ENCODE measurements around the gene TTC33.
"Not testable (repeated sequence)": the region's sequence is repeated elsewhere in the genome, so short reads cannot be mapped to it uniquely, and the experiment has no call there.

The TTC33 gene

DNA sequence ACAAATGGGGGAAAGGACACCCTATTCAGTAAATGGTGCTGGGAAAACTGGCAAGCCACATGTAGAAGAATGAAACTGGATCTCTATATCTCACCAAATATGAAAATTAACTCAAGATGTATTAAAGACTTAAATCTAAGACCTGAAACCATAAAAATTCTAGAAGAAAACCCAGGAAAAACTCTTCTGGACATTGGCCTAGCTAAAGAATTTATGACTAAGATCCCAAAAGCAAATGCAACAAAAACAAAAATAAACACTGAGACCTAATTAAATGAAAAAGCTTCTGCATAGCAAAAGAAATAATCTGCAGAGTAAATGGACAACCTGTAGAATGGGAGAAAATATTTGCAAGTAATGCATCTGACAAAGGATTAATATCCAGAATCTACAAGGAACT is 99.7 kb downstream of the TTC33 start:
- DNase-seq (ENCODE audit: low read depth in 4 of 4, low spot score in 1 of 4): not testable (repeated sequence)

DNA sequence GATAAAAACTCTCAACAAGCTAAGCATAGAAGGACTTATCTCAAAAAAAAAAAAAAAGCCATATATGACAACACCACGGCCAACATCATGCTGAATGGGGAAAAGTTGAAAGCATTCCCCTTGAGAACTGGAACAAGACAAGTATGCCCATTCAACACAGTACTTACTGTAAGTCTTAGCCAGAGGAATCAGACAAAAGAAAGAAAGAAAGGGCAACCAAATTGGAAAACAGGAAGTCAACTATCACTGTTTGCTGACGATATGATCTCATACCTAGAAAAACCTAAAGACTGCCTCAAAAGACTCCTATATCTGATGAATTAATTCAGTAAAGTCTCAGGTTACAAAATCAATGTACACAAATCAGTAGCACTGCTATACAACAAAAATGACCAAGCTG is 100.6 kb downstream of the TTC33 start:
- DNase-seq (ENCODE audit: low read depth in 4 of 4, low spot score in 1 of 4): no peak

DNA sequence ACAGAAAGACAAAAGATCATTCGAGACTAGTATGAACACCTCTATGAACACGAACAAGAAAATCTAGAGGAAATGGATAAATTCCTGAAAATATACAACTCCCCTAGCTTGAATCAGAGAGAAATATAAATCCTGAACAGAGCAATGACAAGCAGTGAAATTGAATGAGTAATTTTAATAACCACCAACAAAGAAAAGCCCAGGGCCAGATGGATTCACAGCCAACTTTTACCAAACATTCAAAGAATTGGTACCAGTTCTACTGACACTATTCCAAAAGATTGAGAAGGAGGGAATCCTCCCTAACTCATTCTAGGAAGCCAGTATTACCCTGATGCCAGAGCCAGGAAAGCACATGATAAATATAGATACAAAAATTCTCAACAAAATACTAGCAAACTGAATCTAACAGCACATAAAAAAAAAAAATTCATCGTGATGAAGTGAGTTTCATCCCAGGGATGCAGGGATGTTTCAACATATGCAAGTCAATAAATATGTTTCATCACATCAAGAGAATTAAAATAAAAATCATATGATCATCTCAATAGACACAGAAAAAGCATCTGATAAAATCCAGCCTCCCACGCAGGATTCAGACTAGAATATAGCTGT is 101.3 kb downstream of the TTC33 start:
- no peak for DNase-seq (ENCODE audit: low read depth in 4 of 4, low spot score in 1 of 4)

GRCh38 chr5:40653221-40654022 is 102.3 kb downstream of the TTC33 start:
- no peak for DNase-seq (ENCODE audit: low read depth in 4 of 4, low spot score in 1 of 4)

DNA sequence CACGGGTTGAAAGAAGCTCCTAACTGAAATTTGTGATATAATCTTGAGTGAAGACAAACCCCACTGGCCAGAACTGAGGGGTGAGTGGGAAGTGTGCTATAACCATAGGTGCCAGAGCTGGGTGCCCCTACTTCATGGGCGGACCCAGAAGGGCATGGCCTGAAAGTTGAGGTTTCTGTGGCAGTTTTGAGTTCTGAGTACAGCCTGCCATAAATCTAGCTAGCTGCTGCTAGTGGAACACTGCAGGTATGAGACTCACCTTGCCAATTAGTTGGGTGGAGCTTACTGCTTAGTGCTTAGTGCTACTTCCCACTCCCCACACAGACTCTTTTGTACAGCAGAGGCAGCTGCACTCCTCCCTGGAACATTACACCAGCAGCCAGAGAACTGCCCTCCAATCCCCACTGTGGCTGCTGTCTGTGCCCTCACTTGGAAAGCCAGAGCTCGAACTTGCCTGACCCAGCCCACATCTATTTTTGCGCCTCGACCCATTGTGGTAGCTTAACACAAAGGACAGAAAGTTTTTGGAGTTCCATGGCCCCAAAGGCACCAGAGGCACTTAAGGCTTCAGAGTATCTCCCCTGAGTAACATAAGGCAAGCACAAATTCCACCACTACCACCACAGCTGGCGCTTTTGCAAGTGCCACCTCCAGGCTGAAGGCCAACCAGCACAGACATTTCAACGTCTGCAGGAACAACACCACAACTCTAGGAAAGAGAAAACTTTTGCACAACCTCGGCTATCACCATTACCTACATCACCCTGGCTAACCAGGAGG is 103.1 kb downstream of the TTC33 start:
- DNase-seq (ENCODE audit: low read depth in 4 of 4, low spot score in 1 of 4): no peak

- DNase-seq (ENCODE audit: low read depth in 4 of 4, low spot score in 1 of 4): no peak
Measured at GRCh38 chr5:40651201-40651600, 104.6 kb downstream of the TTC33 start.

DNA sequence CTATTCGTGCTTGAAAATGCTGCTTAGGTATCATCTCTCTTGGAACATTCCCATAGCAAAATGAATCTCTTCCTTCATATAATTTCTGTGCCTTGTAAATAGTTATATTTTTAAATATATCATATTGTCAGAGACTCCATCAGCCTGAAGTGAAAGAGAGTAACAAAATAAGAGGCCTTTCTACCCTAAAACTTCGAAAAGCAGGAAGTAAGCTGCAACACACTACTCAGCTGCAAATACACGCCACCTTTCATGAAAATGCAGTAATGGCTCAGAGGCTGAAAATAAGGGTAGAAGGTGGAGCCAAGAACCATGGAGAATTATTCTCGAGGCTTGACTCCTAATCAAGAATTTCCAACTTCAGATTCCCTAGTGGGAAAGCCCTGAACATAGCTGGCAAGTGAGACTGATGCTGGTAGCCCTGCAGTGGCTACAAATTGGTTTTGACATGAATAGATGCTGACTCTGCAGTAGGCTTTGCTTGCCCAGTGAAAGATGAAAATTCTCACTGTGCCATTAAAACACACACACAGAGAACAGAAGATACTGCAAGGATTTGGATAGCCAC is 106.2 kb downstream of the TTC33 start:
- no peak for DNase-seq (ENCODE audit: low read depth in 4 of 4, low spot score in 1 of 4)

DNA sequence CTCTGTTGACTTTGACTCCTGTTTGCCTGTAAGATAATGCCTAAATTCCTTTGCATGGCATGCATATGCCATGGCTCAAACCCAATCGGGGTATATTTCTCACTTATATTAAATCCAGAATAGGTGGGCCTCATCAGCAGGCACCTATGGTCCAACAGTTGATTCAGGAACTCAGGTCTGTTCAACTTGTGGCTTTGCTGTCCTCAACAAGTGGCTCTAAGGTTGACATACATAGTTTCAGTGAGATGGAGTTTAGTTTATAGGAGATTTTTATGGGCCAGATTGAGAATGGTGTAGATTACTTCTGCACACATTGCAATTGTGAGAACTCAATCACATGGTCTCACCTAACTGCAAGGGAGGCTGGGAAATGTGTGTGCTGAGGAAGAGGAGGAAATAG is 107.6 kb downstream of the TTC33 start:
- no peak for DNase-seq (ENCODE audit: low read depth in 4 of 4, low spot score in 1 of 4)

DNA sequence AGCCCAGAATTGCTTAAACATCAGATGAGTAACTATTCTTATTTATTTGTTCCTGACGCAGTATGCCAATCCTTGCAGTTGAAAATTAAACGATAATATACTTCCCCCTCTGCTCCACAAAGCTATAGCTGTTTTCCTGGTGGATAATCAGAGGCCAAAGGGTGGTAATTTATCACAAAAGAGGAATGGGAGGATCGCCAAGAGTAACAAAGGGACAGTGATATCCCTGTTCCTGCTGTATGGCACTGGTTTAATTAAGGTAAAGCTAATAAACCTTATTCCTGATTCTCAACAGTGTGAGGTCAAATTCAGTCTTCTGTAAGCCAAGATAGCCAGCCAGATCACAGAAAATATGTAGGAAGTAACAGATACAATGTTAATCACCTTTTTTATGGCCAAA is 109.5 kb downstream of the TTC33 start:
- no peak for DNase-seq (ENCODE audit: low read depth in 4 of 4, low spot score in 1 of 4)

DNA sequence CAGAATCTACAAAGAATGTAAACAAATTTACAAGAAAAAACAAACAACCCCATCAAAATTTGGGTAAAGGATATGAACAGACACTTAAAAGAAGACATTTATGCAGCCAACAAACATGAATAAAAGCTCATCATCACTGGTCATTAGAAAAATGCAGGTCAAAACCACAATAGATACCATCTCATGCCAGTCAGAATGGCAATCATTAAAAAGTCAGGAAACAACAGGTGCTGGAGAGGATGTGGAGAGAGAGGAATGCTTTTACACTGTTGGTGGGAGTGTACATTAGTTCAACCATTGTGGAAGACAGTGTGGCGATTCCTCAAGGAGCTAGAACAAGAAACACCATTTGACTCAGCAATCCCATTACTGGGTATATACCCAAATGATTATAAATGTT is 116.2 kb downstream of the TTC33 start:
- DNase-seq (ENCODE audit: low read depth in 4 of 4, low spot score in 1 of 4): not testable (repeated sequence)

GRCh38 chr5:40634593-40634992 is 121.2 kb downstream of the TTC33 start:
- DNase-seq (ENCODE audit: low read depth in 4 of 4, low spot score in 1 of 4): no peak

GRCh38 chr5:40634154-40634553 is 121.6 kb downstream of the TTC33 start:
- DNase-seq (ENCODE audit: low read depth in 4 of 4, low spot score in 1 of 4): no peak

DNA sequence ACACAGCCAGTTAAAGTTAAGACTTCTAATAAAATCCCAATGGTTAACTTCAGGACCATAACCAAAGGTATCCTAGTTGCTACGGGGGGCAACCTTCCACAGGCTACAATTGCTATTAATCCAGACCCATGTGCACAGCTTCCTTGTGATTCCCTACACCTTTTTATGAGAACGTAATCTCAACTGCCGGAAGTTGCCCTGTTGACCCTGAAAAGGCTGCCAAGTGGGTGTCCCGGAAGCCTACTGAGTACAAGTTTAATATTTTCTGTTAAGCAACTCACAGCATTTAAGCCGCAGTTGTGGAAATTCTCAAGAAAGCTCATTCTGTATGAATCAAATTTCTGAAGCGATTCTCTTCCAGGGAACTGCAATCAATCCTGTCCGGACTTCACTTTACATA is 124.5 kb downstream of the TTC33 start:
- no peak for DNase-seq (ENCODE audit: low read depth in 4 of 4, low spot score in 1 of 4)

DNA sequence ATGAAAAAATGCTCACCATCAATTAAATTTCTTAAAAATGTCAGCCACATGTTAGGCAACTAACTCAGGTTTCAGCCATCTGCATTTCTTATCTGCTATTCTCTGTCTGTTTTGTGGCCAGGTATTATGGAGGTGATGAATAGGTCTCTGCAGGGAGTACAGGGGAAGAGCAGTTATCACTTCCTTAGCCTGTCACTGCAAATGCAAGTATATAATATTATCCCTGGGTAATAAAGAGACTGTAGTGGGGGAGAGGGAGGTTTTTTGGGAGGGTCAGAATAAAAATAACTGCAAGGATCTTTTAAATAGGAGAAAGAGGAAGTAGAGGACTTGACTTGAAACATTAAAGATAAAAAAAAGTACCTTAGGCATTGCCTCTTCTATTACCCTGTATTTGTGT is 125.6 kb downstream of the TTC33 start:
- no peak for DNase-seq (ENCODE audit: low read depth in 4 of 4, low spot score in 1 of 4)

DNA sequence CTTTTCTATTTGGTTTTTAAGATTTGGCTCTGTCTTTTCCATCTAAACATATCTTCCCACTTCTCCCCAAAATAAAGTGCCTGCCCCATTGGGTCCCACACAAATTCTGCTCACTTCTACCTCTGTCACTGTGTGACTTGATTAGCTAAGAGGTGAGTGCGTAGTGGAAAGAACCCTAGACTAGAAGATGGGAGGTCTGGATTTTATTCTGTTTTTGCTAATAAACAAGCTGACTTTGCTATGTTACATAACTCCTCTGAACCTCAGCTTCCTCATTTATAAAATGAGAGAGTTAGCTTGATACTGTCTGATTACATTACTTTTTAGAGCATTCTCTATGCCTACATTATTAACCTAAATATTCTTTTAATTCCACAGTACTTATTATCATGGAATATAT is 127.4 kb downstream of the TTC33 start:
- no peak for DNase-seq (ENCODE audit: low read depth in 4 of 4, low spot score in 1 of 4)

GRCh38 chr5:40627706-40628105 is 128.1 kb downstream of the TTC33 start:
- DNase-seq (ENCODE audit: low read depth in 4 of 4, low spot score in 1 of 4): no peak

GRCh38 chr5:40626801-40627200 is 129.0 kb downstream of the TTC33 start:
- DNase-seq (ENCODE audit: low read depth in 4 of 4, low spot score in 1 of 4): no peak

GRCh38 chr5:40623480-40624420 is 132.0 kb downstream of the TTC33 start:
- no peak for DNase-seq (ENCODE audit: low read depth in 4 of 4, low spot score in 1 of 4)

- no peak for DNase-seq (ENCODE audit: low read depth in 4 of 4, low spot score in 1 of 4)
Measured at GRCh38 chr5:40622463-40623252, 133.1 kb downstream of the TTC33 start.

DNA sequence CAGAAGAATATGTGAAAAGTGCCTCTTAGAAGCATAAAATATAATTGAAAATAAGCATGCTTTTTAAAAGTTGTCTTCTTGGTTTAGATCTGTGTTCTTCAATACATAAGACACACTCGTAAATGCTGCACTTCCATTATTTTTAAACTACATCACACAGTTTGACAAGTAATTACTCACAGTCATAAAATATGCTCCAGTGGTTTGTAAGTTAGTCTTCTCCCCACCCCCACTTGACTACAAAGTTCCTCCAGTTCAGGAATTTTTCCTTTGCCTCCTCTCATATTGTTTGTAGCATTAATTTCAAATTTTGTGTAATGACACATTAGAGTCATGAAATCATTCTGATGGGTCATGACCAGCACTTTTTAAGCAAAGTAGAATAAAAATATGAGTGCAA is 136.3 kb downstream of the TTC33 start:
- no peak for DNase-seq (ENCODE audit: low read depth in 4 of 4, low spot score in 1 of 4)
